ENCODE results near the gene STAB1. TPM values are rescaled to one million over a fixed set of nuclear protein-coding genes. Genes with fewer than 3 reads are reported as not detected.
A peak's percentile ranks its signal among the peaks of the same experiment; 100 is the strongest.

Gene STAB1
- total RNA-seq, 3 donors from 2014 or later = 47.7 to 149 (median 55.4) TPM

DNA sequence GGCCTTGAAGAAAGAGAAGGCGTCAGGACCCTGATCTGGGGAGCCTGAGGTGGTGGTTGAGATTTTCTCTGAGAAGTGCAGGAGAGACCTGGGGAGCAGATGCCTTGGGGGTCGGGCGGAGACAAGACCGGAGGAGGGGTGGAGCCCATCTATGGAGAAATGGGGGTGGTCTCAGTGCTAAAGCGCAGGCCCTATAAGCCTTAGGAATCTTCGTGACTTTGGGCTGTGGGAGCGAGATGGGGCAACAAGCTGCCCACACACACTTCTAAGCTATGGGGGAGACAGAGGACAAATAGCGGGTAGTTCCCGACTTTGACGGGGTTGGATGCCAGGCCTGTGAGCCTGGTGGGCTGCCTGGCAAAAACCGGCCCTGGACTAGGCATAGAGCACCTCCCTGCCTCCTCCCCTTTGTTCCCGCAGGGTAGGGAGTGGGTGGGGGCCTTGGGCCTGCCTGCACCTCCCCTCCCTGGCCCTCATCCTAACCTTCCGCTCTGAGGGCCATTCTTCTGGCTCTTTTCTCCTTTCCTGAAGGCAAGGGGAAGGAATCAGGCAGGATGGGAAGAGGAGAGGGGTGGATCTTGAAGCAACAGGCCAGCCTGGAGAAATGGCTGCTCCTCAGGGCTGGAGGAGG is 38.9 kb upstream of the STAB1 start:
- H3K27ac ChIP-seq = peak overlapping the region; percentile 94 to 96
- H3K4me1 ChIP-seq = peaks cover 0 to 15% of the 10 kb centered on the region in 2 donors
- no peaks in the 10 kb centered on the region for H3K36me3 ChIP-seq
- H3K27me3 ChIP-seq = no peaks in the 10 kb centered on the region
- TF ChIP-seq POLR2A (IDR thresholded peaks at IDR 0.05) (no peak), POLR2AphosphoS5 (IDR thresholded peaks at IDR 0.05) (no peak)
- TF ChIP-seq, protein P1, sequence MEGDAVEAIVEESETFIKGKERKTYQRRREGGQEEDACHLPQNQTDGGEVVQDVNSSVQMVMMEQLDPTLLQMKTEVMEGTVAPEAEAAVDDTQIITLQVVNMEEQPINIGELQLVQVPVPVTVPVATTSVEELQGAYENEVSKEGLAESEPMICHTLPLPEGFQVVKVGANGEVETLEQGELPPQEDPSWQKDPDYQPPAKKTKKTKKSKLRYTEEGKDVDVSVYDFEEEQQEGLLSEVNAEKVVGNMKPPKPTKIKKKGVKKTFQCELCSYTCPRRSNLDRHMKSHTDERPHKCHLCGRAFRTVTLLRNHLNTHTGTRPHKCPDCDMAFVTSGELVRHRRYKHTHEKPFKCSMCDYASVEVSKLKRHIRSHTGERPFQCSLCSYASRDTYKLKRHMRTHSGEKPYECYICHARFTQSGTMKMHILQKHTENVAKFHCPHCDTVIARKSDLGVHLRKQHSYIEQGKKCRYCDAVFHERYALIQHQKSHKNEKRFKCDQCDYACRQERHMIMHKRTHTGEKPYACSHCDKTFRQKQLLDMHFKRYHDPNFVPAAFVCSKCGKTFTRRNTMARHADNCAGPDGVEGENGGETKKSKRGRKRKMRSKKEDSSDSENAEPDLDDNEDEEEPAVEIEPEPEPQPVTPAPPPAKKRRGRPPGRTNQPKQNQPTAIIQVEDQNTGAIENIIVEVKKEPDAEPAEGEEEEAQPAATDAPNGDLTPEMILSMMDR (IDR thresholded peaks at IDR 0.05) = no peak
- no peak for DNase-seq (ENCODE audit: low spot score in 2 of 2)
- H3K4me3 ChIP-seq = peak overlapping the region; percentile 92 to 97 (median 93)
- intact Hi-C loops (cut with DNase I; ENCODE audit: low total_unique reads) = no loop called here
- H3K9me3 ChIP-seq = no peaks in the 10 kb centered on the region

DNA sequence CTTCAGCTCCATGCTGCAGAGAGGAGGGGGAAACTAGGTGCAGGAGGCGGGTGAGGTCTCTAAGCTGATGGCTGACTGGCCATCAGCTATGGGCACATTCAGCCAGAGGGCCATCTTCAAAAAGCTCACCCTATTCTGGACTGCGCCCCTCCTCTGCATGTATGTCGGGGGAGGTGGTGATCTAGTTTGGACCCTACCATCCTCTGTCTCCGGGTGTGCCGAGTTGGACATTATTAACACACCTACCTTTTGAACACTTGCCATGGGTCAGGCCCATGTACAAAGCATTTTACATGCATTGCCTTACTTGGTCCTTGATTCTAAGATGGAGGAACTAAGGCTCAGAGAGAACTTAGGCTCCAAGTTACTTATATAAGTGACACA is 38.3 kb upstream of the STAB1 start:
- DNase-seq (ENCODE audit: low spot score in 2 of 2) = no peak
- H3K36me3 ChIP-seq = no peaks in the 10 kb centered on the region
- H3K4me3 ChIP-seq = peak overlapping the region; percentile 92 to 97 (median 93)
- peaks cover 0 to 15% of the 10 kb centered on the region in 2 donors for H3K4me1 ChIP-seq
- no peaks in the 10 kb centered on the region for H3K9me3 ChIP-seq
- no peaks in the 10 kb centered on the region for H3K27me3 ChIP-seq
- H3K27ac ChIP-seq = peak overlapping the region; percentile 94 to 96
- no peak for TF ChIP-seq POLR2A (IDR thresholded peaks at IDR 0.05)
- TF ChIP-seq, protein P1 (IDR thresholded peaks at IDR 0.05) = no peak
- intact Hi-C loops (cut with DNase I; ENCODE audit: low total_unique reads) = no loop called here

GRCh38 chr3:52458031-52458760 is 36.9 kb upstream of the STAB1 start:
- Histone ChIP-seq H3K27ac (peak overlapping the region in 1 of 2 donors; percentile 96), H3K4me3 (peak overlapping the region in 1 of 3 donors; percentile 11), H3K4me1 (peaks cover 0 to 15% of the 10 kb centered on the region in 2 donors), H3K36me3 (no peaks in the 10 kb centered on the region), H3K9me3 (no peaks in the 10 kb centered on the region), H3K27me3 (no peaks in the 10 kb centered on the region)
- intact Hi-C loops (cut with DNase I; ENCODE audit: low total_unique reads) = no loop called here
- no peak for TF ChIP-seq POLR2AphosphoS5 (IDR thresholded peaks at IDR 0.05)
- TF ChIP-seq, protein P1 (IDR thresholded peaks at IDR 0.05) = no peak
- TF ChIP-seq POLR2A (IDR thresholded peaks at IDR 0.05) = no peak
- DNase-seq (ENCODE audit: low spot score in 2 of 2) = no peak

- no peaks in the 10 kb centered on the region for H3K27me3 ChIP-seq
- peak overlapping the region in 1 of 3 donors; percentile 4 for H3K4me3 ChIP-seq
- H3K36me3 ChIP-seq = no peaks in the 10 kb centered on the region
- DNase-seq (ENCODE audit: low spot score in 2 of 2) = no peak
- intact Hi-C loops (cut with DNase I; ENCODE audit: low total_unique reads) = no loop called here
- TF ChIP-seq POLR2AphosphoS5 (IDR thresholded peaks at IDR 0.05) = no peak
- no peak for TF ChIP-seq POLR2A (IDR thresholded peaks at IDR 0.05)
- TF ChIP-seq, protein P1 (IDR thresholded peaks at IDR 0.05) = no peak
- H3K9me3 ChIP-seq = no peaks in the 10 kb centered on the region
- peak overlapping the region in 1 of 2 donors; percentile 5 for H3K27ac ChIP-seq
- H3K4me1 ChIP-seq = peaks cover 0 to 15% of the 10 kb centered on the region in 2 donors
Measured at GRCh38 chr3:52458770-52459545, 36.2 kb upstream of the STAB1 start.

Data from breast epithelium (tissue), 4 donors.